Measurements from ENCODE around the gene MSANTD1.

Gene MSANTD1

DNA sequence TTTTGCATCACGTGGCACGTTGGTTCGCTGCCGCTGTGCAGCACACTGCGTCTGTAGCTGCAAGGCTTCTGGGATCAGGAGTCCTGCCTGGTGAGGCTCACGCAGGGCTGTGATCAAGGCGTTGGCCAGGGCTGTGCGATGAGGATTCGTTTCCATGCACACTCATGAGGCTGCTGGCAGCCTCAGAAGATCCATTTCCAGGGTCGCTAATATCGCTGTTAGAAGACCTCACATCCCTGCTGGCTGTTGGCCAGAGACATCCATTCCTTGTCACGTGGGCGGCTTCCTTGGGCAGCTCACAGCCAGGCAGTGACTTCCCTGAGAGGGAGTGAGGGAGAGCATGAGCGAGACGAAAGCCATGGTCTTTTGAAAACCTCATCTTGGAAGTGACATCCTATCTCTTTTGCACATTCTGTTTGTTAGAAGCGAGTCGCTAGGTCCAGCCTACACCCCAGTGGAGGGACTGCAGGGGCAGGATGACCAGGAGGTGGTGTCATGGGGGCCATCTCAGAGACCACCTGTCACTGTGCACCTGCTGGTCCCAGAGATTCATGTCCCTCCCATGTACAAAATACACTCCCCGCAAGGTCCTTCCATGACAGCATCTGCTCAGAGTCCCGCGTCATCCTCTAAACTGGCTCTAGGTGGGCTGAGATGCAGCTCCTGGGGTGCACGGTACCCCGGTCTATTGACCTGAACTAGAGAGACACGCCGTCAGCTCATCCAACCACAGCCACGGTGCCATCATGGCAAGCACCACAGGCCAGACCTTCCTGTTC, 56.1 kb downstream of the MSANTD1 start:
- DNase-seq = no peak

DNA sequence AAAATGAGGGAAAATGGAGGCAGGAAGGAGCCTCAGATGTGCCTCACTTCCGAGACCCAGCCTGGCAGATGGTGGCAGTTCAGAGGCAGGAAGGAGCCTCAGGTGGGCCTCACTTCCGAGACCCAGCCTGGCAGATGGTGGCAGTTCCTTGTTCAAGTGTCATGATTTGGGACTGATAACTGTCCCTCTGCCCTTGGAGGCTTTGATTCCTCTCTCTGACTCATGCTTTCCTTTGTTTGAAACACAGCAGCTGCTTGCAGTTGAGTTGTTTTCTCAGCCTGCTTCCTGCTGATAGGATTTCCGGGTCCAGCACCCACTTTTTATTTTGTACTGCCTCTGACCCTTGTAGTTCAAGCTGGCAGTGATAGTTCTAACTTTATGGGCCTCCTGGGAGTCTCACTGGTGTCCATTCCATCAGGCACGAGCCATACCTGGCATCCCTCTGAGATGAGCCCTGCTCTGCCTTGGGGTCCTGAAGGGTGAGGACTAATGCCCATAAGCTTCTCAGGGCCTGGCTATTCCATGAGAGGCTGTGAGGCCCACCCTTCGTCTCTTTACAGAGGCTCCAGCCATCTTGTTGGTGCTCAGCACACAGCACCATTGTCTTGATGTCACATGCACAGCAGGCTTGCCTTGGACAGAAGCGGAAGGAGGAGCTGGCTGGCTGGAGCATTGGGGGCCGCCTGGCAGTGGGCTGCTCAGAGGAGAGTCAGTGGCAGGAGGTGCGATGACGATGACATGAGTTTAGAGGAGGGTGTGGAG, 56.8 kb downstream of the MSANTD1 start:
- DNase-seq = no peak

All from NCI-H510A (cell line).